Measurements from ENCODE around the gene SIDT2. TPM values are rescaled to one million over a fixed set of nuclear protein-coding genes. Genes with fewer than 3 reads are reported as not detected.
A peak's percentile ranks its signal among the peaks of the same experiment; 100 is the strongest.

The SIDT2 gene
- total and polyA plus RNA-seq, 2 of the 13 experiments (the other 11 are each of a cell fraction or from before 2014, with no cell fraction given), result 11.5 to 28.0 TPM

DNA sequence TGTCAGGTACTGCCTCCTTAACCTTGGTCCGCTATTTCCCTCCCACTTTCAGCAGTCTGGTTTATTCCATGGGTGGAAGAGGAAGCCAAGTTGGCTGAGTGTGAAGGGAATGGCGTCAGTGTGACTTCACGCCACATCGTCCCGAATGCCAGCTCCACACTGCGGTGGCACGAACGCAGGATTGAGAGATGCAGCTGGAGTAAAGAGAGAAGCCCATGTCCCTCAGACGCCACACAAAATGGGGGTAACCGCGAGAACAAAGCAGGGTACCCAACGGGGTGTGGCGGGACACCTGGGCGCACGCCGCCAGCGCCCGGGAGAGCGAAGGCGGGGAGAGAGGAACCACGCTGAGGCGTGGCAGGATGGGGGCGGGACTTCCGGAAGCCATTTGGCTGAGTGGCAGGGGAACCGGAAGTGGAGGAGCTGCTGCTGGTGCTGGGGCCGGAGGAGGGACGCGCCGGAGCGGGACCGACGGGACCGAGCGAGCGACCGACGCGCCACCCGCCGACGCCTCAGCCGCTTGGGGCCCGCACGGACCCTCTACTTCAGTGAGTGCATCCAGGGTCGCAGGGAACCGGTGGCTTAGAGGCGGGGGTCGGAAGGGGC, 34.6 kb upstream of the SIDT2 start, which contains the start of gene PAFAH1B2 (continued):
- TF ChIP-seq, protein P1, sequence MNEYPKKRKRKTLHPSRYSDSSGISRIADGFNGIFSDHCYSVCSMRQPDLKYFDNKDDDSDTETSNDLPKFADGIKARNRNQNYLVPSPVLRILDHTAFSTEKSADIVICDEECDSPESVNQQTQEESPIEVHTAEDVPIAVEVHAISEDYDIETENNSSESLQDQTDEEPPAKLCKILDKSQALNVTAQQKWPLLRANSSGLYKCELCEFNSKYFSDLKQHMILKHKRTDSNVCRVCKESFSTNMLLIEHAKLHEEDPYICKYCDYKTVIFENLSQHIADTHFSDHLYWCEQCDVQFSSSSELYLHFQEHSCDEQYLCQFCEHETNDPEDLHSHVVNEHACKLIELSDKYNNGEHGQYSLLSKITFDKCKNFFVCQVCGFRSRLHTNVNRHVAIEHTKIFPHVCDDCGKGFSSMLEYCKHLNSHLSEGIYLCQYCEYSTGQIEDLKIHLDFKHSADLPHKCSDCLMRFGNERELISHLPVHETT (CRISPR knock-in tag; conservative IDR thresholded peaks at IDR 0.05), result peak; percentile 82
- TF ChIP-seq ZNF577 (CRISPR knock-in tag; IDR thresholded peaks at IDR 0.05; ENCODE audit: borderline replicate concordance, low read depth), result no peak
- TF ChIP-seq ZNF563 (CRISPR knock-in tag; IDR thresholded peaks at IDR 0.05), result peak; percentile 41; the same call in 1 of the 2 replicates
- TF ChIP-seq, protein P2, sequence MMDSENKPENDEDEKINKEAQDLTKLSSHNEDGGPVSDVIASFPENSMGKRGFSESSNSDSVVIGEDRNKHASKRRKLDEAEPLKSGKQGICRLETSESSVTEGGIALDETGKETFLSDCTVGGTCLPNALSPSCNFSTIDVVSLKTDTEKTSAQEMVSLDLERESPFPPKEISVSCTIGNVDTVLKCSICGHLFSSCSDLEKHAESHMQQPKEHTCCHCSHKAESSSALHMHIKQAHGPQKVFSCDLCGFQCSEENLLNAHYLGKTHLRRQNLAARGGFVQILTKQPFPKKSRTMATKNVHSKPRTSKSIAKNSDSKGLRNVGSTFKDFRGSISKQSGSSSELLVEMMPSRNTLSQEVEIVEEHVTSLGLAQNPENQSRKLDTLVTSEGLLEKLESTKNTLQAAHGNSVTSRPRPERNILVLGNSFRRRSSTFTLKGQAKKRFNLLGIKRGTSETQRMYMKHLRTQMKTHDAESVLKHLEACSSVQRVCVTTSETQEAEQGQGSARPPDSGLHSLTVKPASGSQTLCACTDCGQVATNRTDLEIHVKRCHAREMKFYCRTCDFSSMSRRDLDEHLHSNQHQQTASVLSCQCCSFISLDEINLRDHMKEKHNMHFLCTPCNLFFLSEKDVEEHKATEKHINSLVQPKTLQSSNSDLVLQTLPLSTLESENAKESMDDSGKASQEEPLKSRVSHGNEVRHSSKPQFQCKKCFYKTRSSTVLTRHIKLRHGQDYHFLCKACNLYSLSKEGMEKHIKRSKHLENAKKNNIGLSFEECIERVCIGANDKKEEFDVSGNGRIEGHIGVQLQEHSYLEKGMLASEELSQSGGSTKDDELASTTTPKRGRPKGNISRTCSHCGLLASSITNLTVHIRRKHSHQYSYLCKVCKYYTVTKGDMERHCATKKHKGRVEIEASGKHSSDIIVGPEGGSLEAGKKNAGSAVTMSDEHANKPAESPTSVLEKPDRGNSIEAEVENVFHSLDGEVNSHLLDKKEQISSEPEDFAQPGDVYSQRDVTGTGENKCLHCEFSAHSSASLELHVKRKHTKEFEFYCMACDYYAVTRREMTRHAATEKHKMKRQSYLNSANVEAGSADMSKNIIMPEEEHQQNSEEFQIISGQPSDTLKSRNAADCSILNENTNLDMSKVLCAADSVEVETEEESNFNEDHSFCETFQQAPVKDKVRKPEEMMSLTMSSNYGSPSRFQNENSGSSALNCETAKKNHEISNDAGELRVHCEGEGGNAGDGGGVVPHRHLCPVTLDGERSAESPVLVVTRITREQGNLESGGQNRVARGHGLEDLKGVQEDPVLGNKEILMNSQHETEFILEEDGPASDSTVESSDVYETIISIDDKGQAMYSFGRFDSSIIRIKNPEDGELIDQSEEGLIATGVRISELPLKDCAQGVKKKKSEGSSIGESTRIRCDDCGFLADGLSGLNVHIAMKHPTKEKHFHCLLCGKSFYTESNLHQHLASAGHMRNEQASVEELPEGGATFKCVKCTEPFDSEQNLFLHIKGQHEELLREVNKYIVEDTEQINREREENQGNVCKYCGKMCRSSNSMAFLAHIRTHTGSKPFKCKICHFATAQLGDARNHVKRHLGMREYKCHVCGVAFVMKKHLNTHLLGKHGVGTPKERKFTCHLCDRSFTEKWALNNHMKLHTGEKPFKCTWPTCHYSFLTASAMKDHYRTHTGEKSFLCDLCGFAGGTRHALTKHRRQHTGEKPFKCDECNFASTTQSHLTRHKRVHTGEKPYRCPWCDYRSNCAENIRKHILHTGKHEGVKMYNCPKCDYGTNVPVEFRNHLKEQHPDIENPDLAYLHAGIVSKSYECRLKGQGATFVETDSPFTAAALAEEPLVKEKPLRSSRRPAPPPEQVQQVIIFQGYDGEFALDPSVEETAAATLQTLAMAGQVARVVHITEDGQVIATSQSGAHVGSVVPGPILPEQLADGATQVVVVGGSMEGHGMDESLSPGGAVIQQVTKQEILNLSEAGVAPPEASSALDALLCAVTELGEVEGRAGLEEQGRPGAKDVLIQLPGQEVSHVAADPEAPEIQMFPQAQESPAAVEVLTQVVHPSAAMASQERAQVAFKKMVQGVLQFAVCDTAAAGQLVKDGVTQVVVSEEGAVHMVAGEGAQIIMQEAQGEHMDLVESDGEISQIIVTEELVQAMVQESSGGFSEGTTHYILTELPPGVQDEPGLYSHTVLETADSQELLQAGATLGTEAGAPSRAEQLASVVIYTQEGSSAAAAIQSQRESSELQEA (CRISPR knock-in tag; IDR thresholded peaks at IDR 0.05; ENCODE audit: not compliant biosample characterization), result peak; percentile 94
- no peak for TF ChIP-seq CEBPB (IDR thresholded peaks at IDR 0.05; ENCODE audit: borderline replicate concordance, low read depth, low read length)
- no peak for TF ChIP-seq CC2D1A (CRISPR knock-in tag; IDR thresholded peaks at IDR 0.05)
- TF ChIP-seq, protein P3, sequence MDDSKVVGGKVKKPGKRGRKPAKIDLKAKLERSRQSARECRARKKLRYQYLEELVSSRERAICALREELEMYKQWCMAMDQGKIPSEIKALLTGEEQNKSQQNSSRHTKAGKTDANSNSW (CRISPR knock-in tag; IDR thresholded peaks at IDR 0.05; ENCODE audit: borderline replicate concordance), result 0 out of 2 replicates have a peak, but pooled peaks have one; percentile 57
- TF ChIP-seq NFE2L1 (CRISPR knock-in tag; IDR thresholded peaks at IDR 0.05; ENCODE audit: borderline replicate concordance), result peak; percentile 29; the same call in 1 of the 2 replicates
- TF ChIP-seq ZFAT (CRISPR knock-in tag; conservative IDR thresholded peaks at IDR 0.05), result no peak
- TF ChIP-seq ARID2 (CRISPR knock-in tag; IDR thresholded peaks at IDR 0.05; ENCODE audit: borderline replicate concordance), result no peak
- TF ChIP-seq SRSF4 (IDR thresholded peaks at IDR 0.05; ENCODE audit: low read depth, low read length, poor library complexity, severe bottlenecking), result no peak
- TF ChIP-seq RFX5 (IDR thresholded peaks at IDR 0.05; ENCODE audit: low read depth, low read length), result no peak
- peak; percentile 73 for TF ChIP-seq RXRA (CRISPR knock-in tag; IDR thresholded peaks at IDR 0.05)
- TF ChIP-seq MAFG (CRISPR knock-in tag; IDR thresholded peaks at IDR 0.05), result no peak
- TF ChIP-seq, protein P4, sequence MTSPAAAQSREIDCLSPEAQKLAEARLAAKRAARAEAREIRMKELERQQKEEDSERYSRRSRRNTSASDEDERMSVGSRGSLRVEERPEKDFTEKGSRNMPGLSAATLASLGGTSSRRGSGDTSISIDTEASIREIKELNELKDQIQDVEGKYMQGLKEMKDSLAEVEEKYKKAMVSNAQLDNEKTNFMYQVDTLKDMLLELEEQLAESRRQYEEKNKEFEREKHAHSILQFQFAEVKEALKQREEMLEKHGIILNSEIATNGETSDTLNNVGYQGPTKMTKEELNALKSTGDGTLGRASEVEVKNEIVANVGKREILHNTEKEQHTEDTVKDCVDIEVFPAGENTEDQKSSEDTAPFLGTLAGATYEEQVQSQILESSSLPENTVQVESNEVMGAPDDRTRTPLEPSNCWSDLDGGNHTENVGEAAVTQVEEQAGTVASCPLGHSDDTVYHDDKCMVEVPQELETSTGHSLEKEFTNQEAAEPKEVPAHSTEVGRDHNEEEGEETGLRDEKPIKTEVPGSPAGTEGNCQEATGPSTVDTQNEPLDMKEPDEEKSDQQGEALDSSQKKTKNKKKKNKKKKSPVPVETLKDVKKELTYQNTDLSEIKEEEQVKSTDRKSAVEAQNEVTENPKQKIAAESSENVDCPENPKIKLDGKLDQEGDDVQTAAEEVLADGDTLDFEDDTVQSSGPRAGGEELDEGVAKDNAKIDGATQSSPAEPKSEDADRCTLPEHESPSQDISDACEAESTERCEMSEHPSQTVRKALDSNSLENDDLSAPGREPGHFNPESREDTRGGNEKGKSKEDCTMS (CRISPR knock-in tag; conservative IDR thresholded peaks at IDR 0.05), result no peak

Measured in HepG2 (cell line).